B cell (primary cell): Measurements from ENCODE around the gene MLLT10. TPM values are rescaled to one million over a fixed set of nuclear protein-coding genes. Genes with fewer than 3 reads are reported as not detected.

Source experiments
- ATAC-seq: fragments of 200-7000 bp; cut with Tn5 transposase; one replicate; pipeline ENCODE4 v1.10.0; 2021; ENCODE audit warnings: low read depth, mild to moderate bottlenecking, moderate number of reproducible peaks, moderate library complexity
- CTCF ChIA-PET: fragments of 350-600 bp; sonication (Branson Sonifier 250); formaldehyde crosslinking; loops from one replicate; lab custom pipeline; 2021; ENCODE audit warnings: antibody characterized with exemption, inconsistent platforms; lab: Charles Lee
- POLR2A ChIA-PET: fragments of 350-600 bp; sonication (Branson Sonifier 250); formaldehyde crosslinking; loops from one replicate; lab custom pipeline; 2021; ENCODE audit warnings: antibody characterized with exemption; lab: Charles Lee
- DNase-seq: peaks from one replicate; pipeline ENCODE4 v3.0.0; 2013
- H2AFZ ChIP-seq: 2 replicates; pipeline ENCODE4 v1.6.1; 2012; ENCODE audit warnings: mild to moderate bottlenecking, low read depth, low read length; ENCODE audit not compliant: insufficient read depth, poor library complexity, severe bottlenecking
- H3K27ac ChIP-seq, 2 donors: 1 replicate in 1 of 2; 2 replicates in 1 of 2; pipeline ENCODE4 v1.5.1; 2012 to 2013; ENCODE audit warnings: low read length in 2 of 2, mild to moderate bottlenecking in 2 of 2, moderate library complexity in 1 of 2
- H3K27me3 ChIP-seq, 4 experiments: fragments of 200-600 bp in 1 of 4; sonication (generic) in 1 of 4; replicated peaks in 1 of 4; 1 replicate in 2 of 4; 2 replicates in 2 of 4; pipeline versions ENCODE4 v1.6.1 to v1.7.0; 2013 to 2016; ENCODE audit warnings: low read length in 3 of 4, mild to moderate bottlenecking in 2 of 4, mixed read lengths in 1 of 4, moderate library complexity in 1 of 4; ENCODE audit not compliant: insufficient read depth in 4 of 4, control insufficient read depth in 3 of 4; ENCODE audit errors: control extremely low read depth in 1 of 4
- H3K36me3 ChIP-seq, 2 experiments: replicated peaks in 1 of 2; 1 replicate in 1 of 2; 2 replicates in 1 of 2; pipeline versions ENCODE4 v1.6.1 to v1.7.1; 2013; ENCODE audit warnings: low read length in 1 of 2; ENCODE audit not compliant: insufficient read depth in 2 of 2, control insufficient read depth in 1 of 2; ENCODE audit errors: control extremely low read depth in 1 of 2, extremely low read depth in 1 of 2
- H3K4me1 ChIP-seq, 2 donors: fragments of 200-600 bp in 1 of 2; sonication (generic) in 1 of 2; 1 replicate in 1 of 2; 2 replicates in 1 of 2; pipeline versions ENCODE4 v1.5.1 to v1.6.1; 2013 to 2017; ENCODE audit warnings: low read length in 2 of 2; ENCODE audit not compliant: control insufficient read depth in 2 of 2, insufficient read depth in 2 of 2
- H3K4me2 ChIP-seq: replicated peaks from 2 replicates; pipeline ENCODE3; 2012; ENCODE audit warnings: mild to moderate bottlenecking, low read depth, low read length; ENCODE audit not compliant: poor library complexity, severe bottlenecking
- H3K4me3 ChIP-seq, 5 experiments: fragments of 200-600 bp in 1 of 5; sonication (generic) in 1 of 5; 1 replicate in 3 of 5; 2 replicates in 2 of 5; pipeline versions ENCODE4 v1.5.1 to v1.7.0; 2011 to 2016; ENCODE audit warnings: low read length in 4 of 5, mild to moderate bottlenecking in 4 of 5, low read depth in 2 of 5, control low read depth in 1 of 5, moderate library complexity in 1 of 5; ENCODE audit not compliant: insufficient read depth in 1 of 5; ENCODE audit errors: control extremely low read depth in 1 of 5, extremely low read depth in 1 of 5
- H3K79me2 ChIP-seq: fragments of 200-600 bp; sonication (generic); one replicate; pipeline ENCODE4 v1.6.0; 2016; ENCODE audit warnings: low read length; ENCODE audit not compliant: control insufficient read depth, insufficient read depth
- H3K9ac ChIP-seq: fragments of 200-600 bp; sonication (generic); 2 replicates; pipeline ENCODE4 v1.6.1; 2017; ENCODE audit warnings: mild to moderate bottlenecking, low read length, moderate library complexity
- H3K9me3 ChIP-seq, 3 donors: one replicate each; pipeline versions ENCODE4 v1.6.1 to v1.7.1; 2013; ENCODE audit warnings: low read length in 2 of 3; ENCODE audit not compliant: control insufficient read depth in 2 of 3, insufficient read depth in 1 of 3; ENCODE audit errors: control extremely low read depth in 1 of 3
- H4K20me1 ChIP-seq: 2 replicates; pipeline ENCODE4 v1.6.0; 2012; ENCODE audit warnings: mild to moderate bottlenecking, low read length; ENCODE audit not compliant: insufficient read depth, control insufficient read depth, poor library complexity, severe bottlenecking
- H3K27ac Mint-ChIP-seq: one replicate; pipeline ENCODE4 v1.8.0; 2021; ENCODE audit warnings: mixed read lengths
- H3K27me3 Mint-ChIP-seq: one replicate; pipeline ENCODE4 v1.8.0; 2021; ENCODE audit warnings: mixed read lengths
- H3K4me1 Mint-ChIP-seq: one replicate; pipeline ENCODE4 v1.8.0; 2021; ENCODE audit warnings: mixed read lengths
- H3K4me3 Mint-ChIP-seq: one replicate; pipeline ENCODE4 v1.8.0; 2021; ENCODE audit warnings: mixed read lengths
- H3K9me3 Mint-ChIP-seq: one replicate; pipeline ENCODE4 v1.8.0; 2022; ENCODE audit warnings: mixed read lengths; ENCODE audit not compliant: insufficient read depth
- EZH2 ChIP-seq: IDR thresholded peaks from 2 replicates; pipeline ENCODE4 v1.6.1; 2012; ENCODE audit warnings: borderline replicate concordance, low read depth, mild to moderate bottlenecking, moderate library complexity, low read length; ENCODE audit not compliant: insufficient read depth, poor library complexity, severe bottlenecking
- WGBS: methylation state at CpG from one replicate; pipeline ENCODE4 v1.1.5; 2013; ENCODE audit warnings: missing lambda C conversion rate; ENCODE audit not compliant: insufficient coverage; 5-methylcytosine and 5-hydroxymethylcytosine counted together
- intact Hi-C: fragments of 100-400 bp; cut with micrococcal nuclease; formaldehyde crosslinking; loops from one replicate; pipeline ENCODE4 v1.10.0; 2022
- polyA plus RNA-seq: library from polyadenylated mRNA; depleted of rRNA; stranded (reverse); fragments of >200 nt; gene quantifications from 2 replicates; pipeline ENCODE4 v1.2.3, GENCODE V29; 2012
- total RNA-seq, 2 donors: library from RNA; stranded (reverse); fragments of 120-200 nt in 1 of 2; gene quantifications; 1 replicate in 1 of 2; 2 replicates in 1 of 2; pipeline versions ENCODE4 v1.2.3 to v1.2.4, GENCODE V29; 2013 to 2022
- TF ChIP-seq, protein P1 (sequence below): fragments of 200-600 bp; IDR thresholded peaks from one replicate; pipeline ENCODE4 v1.8.0; 2022; ENCODE audit warnings: antibody characterized with exemption, mild to moderate bottlenecking

Gene MLLT10
- total and polyA plus RNA-seq, 2 donors (not counting 1 experiment from before 2014, with no cell fraction given), result 21.7 to 70.5 TPM

DNA sequence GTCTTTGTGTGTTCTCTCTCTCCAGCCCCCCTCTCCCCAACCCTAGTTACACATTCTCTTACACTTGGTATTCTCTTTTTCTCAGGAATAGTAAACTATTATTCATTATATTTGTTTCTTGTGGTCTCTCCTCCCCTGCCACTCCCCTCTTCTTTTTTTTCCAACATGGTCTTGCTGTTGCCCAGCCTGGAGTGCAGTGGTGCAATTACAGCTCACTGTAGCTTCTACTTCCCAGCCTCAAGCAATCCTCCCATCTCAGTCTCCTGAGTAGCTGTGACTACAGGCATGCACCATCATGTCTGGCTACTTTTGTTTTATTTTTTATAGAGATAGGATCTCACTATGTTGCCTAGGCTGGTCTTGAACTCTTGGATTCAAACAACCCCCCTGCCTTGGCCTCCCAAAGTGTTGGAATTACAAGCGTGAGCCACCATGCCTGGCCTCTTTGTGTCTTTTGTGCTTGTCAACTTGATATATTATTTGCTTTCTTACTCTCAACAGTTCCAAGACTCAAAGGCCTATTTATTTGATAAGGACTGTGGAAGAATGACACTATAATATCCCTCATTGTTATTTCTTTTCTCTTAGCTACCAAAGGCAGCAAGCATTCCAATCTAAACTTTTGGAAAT is 66.9 kb downstream of the MLLT10 start:
- H3K4me3 ChIP-seq, result no peak overlapping the region
- peaks cover 0 to 5% of the 10 kb centered on the region in 2 donors for H3K4me1 ChIP-seq
- no peak for ATAC-seq
- no peak overlapping the region for H3K4me2 ChIP-seq
- no peak overlapping the region for H2AFZ ChIP-seq
- no CpG with 5 or more reads among the region's 1 CpG for WGBS
- peaks cover 7% of the 10 kb centered on the region for H4K20me1 ChIP-seq
- no peak overlapping the region for H3K9ac ChIP-seq
- DNase-seq, result no peak
- H3K9me3 Mint-ChIP-seq, result no peaks in the 10 kb centered on the region
- H3K79me2 ChIP-seq, result peaks cover 24% of the 10 kb centered on the region
- ChIA-PET POLR2A (no interaction called here), CTCF (no interaction called here)
- intact Hi-C loops, result no loop called here
- H3K9me3 ChIP-seq, result no peaks in the 10 kb centered on the region
- TF ChIP-seq, protein P1, sequence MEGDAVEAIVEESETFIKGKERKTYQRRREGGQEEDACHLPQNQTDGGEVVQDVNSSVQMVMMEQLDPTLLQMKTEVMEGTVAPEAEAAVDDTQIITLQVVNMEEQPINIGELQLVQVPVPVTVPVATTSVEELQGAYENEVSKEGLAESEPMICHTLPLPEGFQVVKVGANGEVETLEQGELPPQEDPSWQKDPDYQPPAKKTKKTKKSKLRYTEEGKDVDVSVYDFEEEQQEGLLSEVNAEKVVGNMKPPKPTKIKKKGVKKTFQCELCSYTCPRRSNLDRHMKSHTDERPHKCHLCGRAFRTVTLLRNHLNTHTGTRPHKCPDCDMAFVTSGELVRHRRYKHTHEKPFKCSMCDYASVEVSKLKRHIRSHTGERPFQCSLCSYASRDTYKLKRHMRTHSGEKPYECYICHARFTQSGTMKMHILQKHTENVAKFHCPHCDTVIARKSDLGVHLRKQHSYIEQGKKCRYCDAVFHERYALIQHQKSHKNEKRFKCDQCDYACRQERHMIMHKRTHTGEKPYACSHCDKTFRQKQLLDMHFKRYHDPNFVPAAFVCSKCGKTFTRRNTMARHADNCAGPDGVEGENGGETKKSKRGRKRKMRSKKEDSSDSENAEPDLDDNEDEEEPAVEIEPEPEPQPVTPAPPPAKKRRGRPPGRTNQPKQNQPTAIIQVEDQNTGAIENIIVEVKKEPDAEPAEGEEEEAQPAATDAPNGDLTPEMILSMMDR, result no peak
- no peak for TF ChIP-seq EZH2
- no peaks in the 10 kb centered on the region for H3K27me3 ChIP-seq
- H3K27ac ChIP-seq, result no peak overlapping the region
- H3K36me3 ChIP-seq, result peaks cover 0 to 16% of the 10 kb centered on the region in 2 experiments
- H3K27ac Mint-ChIP-seq, result no peak overlapping the region
- H3K4me1 Mint-ChIP-seq, result peaks cover 9% of the 10 kb centered on the region
- H3K4me3 Mint-ChIP-seq, result no peak overlapping the region
- H3K27me3 Mint-ChIP-seq, result no peaks in the 10 kb centered on the region

DNA sequence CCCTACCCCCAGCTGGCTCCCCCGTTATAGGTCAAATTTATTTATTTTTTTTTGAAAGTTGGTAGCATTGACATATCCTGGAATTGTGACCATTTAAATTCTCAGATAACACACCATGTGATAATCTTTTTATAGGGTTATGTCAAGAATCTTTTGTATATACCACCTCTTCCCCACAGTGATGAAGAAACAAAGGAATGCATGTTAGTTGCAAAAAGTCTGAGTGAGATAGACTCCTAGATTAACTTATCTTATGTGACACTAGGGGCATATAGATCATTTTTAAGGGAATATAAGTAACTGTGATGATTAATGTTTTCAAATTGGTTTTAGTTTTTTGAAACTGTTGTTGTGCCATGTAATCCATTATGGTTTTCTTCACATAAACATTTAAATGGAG is 68.3 kb downstream of the MLLT10 start:
- no peaks in the 10 kb centered on the region for H3K9me3 ChIP-seq
- no peaks in the 10 kb centered on the region for H3K27me3 ChIP-seq
- H3K4me1 Mint-ChIP-seq, result peaks cover 11% of the 10 kb centered on the region
- CTCF ChIA-PET, result no interaction called here
- no peak overlapping the region for H2AFZ ChIP-seq
- no peak overlapping the region for H3K27ac Mint-ChIP-seq
- H3K4me1 ChIP-seq, result peaks cover 0 to 5% of the 10 kb centered on the region in 2 donors
- peaks cover 23% of the 10 kb centered on the region for H3K79me2 ChIP-seq
- no peak overlapping the region for H3K27ac ChIP-seq
- H3K9ac ChIP-seq, result no peak overlapping the region
- H3K27me3 Mint-ChIP-seq, result no peaks in the 10 kb centered on the region
- POLR2A ChIA-PET, result no interaction called here
- H3K4me3 Mint-ChIP-seq, result no peak overlapping the region
- no peak for DNase-seq
- H3K9me3 Mint-ChIP-seq, result no peaks in the 10 kb centered on the region
- H3K36me3 ChIP-seq, result peaks cover 0 to 17% of the 10 kb centered on the region in 2 experiments
- peaks cover 7% of the 10 kb centered on the region for H4K20me1 ChIP-seq
- intact Hi-C loops, result no loop called here
- no peak for TF ChIP-seq EZH2
- TF ChIP-seq, protein P1, result no peak
- no peak overlapping the region for H3K4me2 ChIP-seq
- WGBS, result no CpG with 5 or more reads among the region's 1 CpG
- H3K4me3 ChIP-seq, result no peak overlapping the region
- ATAC-seq, result no peak
